DND-41 (cell line): ENCODE results near the gene RANBP3L.

ENCODE experiments used
- ATAC-seq: fragments of 200-7000 bp; cut with Tn5 transposase; 3 replicates; pipeline ENCODE4 v1.9.1; 2021; ENCODE audit warnings: low read depth; ENCODE audit not compliant: insufficient read depth
- DNase-seq: peaks from one replicate; pipeline ENCODE4 v3.0.0-alpha.2; 2020
- H2AFZ ChIP-seq: 2 replicates; pipeline ENCODE4 v1.6.0; 2012; ENCODE audit warnings: low read depth, low read length
- H3K27ac ChIP-seq: 2 replicates; pipeline ENCODE4 v1.5.1; 2012; ENCODE audit warnings: low read length, inconsistent platforms
- H3K27me3 ChIP-seq: fragments of 200-600 bp; sonication (generic); 2 replicates; pipeline ENCODE4 v1.6.0; 2012; ENCODE audit warnings: low read length, mild to moderate bottlenecking, inconsistent platforms; ENCODE audit not compliant: insufficient read depth, poor library complexity
- H3K36me3 ChIP-seq: 2 replicates; pipeline ENCODE4 v1.5.1; 2012; ENCODE audit warnings: low read length, inconsistent platforms; ENCODE audit not compliant: insufficient read depth
- H3K4me1 ChIP-seq: 2 replicates; pipeline ENCODE4 v1.5.1; 2012; ENCODE audit warnings: mild to moderate bottlenecking, low read length; ENCODE audit not compliant: insufficient read depth
- H3K4me2 ChIP-seq: 2 replicates; pipeline ENCODE4 v1.6.0; 2012; ENCODE audit warnings: mild to moderate bottlenecking, moderate library complexity, low read length, inconsistent platforms; ENCODE audit not compliant: insufficient read depth
- H3K4me3 ChIP-seq, 2 experiments: fragments of 200-600 bp in 1 of 2; shearing (Covaris generic) in 1 of 2; 2 replicates each; pipeline ENCODE4 v1.5.1; 2012 to 2016; ENCODE audit warnings: inconsistent platforms in 2 of 2, low read length in 2 of 2, mild to moderate bottlenecking in 2 of 2, low read depth in 1 of 2, moderate library complexity in 1 of 2
- H3K79me2 ChIP-seq: 2 replicates; pipeline ENCODE4 v1.6.0; 2012; ENCODE audit warnings: low read length, inconsistent platforms; ENCODE audit not compliant: insufficient read depth
- H3K9ac ChIP-seq: 2 replicates; pipeline ENCODE4 v1.6.0; 2012; ENCODE audit warnings: low read depth, mild to moderate bottlenecking, inconsistent platforms, low read length, moderate library complexity
- H3K9me3 ChIP-seq: 2 replicates; pipeline ENCODE4 v1.5.1; 2012; ENCODE audit warnings: low read length, moderate library complexity, mild to moderate bottlenecking, inconsistent platforms; ENCODE audit not compliant: insufficient read depth, severe bottlenecking
- H4K20me1 ChIP-seq: 2 replicates; pipeline ENCODE4 v1.6.0; 2012; ENCODE audit warnings: low read length; ENCODE audit not compliant: insufficient read depth
- EZH2 ChIP-seq: IDR thresholded peaks from 3 replicates; pipeline ENCODE4 v1.6.1; 2012; ENCODE audit warnings: borderline replicate concordance, low read depth, mild to moderate bottlenecking, moderate library complexity, low read length, inconsistent platforms; ENCODE audit not compliant: severe bottlenecking
- TF ChIP-seq, protein P1 (sequence below): IDR thresholded peaks from 2 replicates; pipeline ENCODE4 v1.5.1; 2012; ENCODE audit warnings: borderline replicate concordance, low read length, moderate library complexity, mild to moderate bottlenecking; ENCODE audit not compliant: poor library complexity, severe bottlenecking; ENCODE audit errors: extremely low read depth

RANBP3L gene

DNA sequence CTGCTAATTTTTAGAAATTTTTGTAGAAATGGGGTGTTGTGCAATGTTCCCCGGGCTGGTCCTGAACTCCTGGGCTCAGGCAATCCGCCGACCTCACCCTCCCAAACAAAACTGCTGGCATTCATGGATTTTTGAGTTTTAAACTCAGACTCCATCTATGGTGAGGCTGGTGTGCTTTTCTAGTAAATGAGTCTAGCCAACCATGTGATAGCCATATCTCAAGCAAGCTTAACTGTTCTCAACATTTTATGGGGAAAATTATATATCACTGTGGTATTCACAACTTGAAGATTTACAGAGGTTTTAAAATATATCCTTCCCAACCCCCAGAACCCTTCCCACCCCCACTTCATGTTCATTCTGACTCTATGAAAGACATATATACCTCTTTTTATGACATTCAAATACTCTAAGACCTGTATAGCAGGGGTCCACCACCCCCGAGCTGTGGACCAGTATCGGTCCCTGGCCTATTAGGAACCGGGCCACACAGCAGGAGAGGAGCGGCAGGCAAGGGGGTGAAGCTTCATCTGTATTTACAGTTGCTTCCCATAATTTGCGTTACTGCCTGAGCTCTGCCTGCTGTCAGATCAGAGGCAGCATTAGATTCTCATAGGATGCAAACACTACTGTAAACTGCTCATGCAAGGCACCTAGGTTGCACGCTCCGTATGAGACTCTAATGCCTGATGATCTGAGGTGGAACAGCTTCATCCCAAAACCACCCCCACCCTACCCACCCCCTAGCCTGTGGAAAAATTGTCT lies 55.5 kb downstream of the RANBP3L start:
- H3K9me3 ChIP-seq, result no peaks in the 10 kb centered on the region
- H3K4me3 ChIP-seq, result no peak overlapping the region
- peaks cover 12% of the 10 kb centered on the region for H3K4me1 ChIP-seq
- H3K27ac ChIP-seq, result no peak overlapping the region
- H3K27me3 ChIP-seq, result no peaks in the 10 kb centered on the region
- H3K9ac ChIP-seq, result no peak overlapping the region
- H3K36me3 ChIP-seq, result peaks cover 1% of the 10 kb centered on the region; the same call in 1 of the 2 replicates
- no peak overlapping the region for H3K4me2 ChIP-seq
- peaks cover 5% of the 10 kb centered on the region for H3K79me2 ChIP-seq
- DNase-seq (no peak), ATAC-seq (no peak)
- no peak overlapping the region for H2AFZ ChIP-seq
- TF ChIP-seq, protein P1, sequence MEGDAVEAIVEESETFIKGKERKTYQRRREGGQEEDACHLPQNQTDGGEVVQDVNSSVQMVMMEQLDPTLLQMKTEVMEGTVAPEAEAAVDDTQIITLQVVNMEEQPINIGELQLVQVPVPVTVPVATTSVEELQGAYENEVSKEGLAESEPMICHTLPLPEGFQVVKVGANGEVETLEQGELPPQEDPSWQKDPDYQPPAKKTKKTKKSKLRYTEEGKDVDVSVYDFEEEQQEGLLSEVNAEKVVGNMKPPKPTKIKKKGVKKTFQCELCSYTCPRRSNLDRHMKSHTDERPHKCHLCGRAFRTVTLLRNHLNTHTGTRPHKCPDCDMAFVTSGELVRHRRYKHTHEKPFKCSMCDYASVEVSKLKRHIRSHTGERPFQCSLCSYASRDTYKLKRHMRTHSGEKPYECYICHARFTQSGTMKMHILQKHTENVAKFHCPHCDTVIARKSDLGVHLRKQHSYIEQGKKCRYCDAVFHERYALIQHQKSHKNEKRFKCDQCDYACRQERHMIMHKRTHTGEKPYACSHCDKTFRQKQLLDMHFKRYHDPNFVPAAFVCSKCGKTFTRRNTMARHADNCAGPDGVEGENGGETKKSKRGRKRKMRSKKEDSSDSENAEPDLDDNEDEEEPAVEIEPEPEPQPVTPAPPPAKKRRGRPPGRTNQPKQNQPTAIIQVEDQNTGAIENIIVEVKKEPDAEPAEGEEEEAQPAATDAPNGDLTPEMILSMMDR, result no peak
- no peak for TF ChIP-seq EZH2
- no peaks in the 10 kb centered on the region for H4K20me1 ChIP-seq

DNA sequence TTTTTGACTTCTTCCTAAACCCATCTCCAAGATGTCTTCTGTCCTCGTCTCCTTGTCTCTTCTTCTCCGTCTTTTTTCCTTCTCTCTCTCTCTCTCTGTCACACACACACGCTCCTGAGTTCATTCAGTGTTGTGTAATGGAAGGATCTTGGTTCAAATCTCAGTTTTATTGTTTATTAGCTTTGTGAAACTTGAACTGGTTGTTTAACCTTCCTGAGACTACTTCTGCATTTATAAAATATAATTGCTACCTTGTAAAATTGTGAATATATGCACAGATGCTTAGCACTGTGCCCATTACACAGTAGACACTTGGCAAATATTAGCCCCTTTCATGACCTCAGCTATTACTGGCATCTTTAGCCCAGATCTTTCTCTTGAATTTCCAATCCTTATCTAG lies 57.6 kb downstream of the RANBP3L start:
- Histone ChIP-seq H3K79me2 (peaks cover 25% of the 10 kb centered on the region), H3K36me3 (peaks cover 3% of the 10 kb centered on the region; the same call in 1 of the 2 replicates), H3K4me2 (no peak overlapping the region), H3K27me3 (no peaks in the 10 kb centered on the region), H3K9me3 (no peaks in the 10 kb centered on the region), H3K4me1 (peaks cover 32% of the 10 kb centered on the region), H3K27ac (no peak overlapping the region), H4K20me1 (no peaks in the 10 kb centered on the region), H3K4me3 (no peak overlapping the region), H2AFZ (no peak overlapping the region), H3K9ac (no peak overlapping the region)
- TF ChIP-seq, protein P1, result no peak
- TF ChIP-seq EZH2, result no peak
- DNase-seq (no peak), ATAC-seq (no peak)

DNA sequence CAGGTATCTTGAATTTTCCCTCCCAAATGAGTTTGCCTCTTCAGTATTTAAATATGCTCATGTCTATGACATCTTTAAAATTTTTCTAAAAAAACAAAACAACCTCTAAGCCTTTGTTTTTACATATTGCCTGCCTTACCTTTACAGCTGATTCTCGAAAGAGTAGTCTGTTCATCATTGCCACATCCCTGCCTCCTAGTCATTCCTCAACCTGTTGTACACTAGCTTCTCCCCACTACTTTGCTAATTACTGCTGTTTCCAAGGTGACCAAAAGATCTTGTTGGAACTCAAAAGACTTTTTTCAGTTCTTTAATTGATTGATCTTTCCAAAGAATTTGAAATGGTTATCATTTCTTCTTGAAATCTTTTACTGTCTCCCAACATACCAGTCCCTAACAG lies 58.0 kb downstream of the RANBP3L start:
- no peak for DNase-seq
- no peak overlapping the region for H2AFZ ChIP-seq
- TF ChIP-seq, protein P1, result no peak
- TF ChIP-seq EZH2, result no peak
- no peak overlapping the region for H3K4me3 ChIP-seq
- no peaks in the 10 kb centered on the region for H4K20me1 ChIP-seq
- H3K4me2 ChIP-seq, result no peak overlapping the region
- no peak overlapping the region for H3K9ac ChIP-seq
- no peaks in the 10 kb centered on the region for H3K27me3 ChIP-seq
- peaks cover 29% of the 10 kb centered on the region for H3K79me2 ChIP-seq
- no peak for ATAC-seq
- peaks cover 36% of the 10 kb centered on the region for H3K4me1 ChIP-seq
- no peak overlapping the region for H3K27ac ChIP-seq
- H3K9me3 ChIP-seq, result no peaks in the 10 kb centered on the region
- H3K36me3 ChIP-seq, result peaks cover 3% of the 10 kb centered on the region; the same call in 1 of the 2 replicates
